ENCODE measurements around the gene OSBPL2. TPM values are rescaled to one million over a fixed set of nuclear protein-coding genes. Genes with fewer than 3 reads are reported as not detected.
A peak's percentile ranks its signal among the peaks of the same experiment; 100 is the strongest.

The OSBPL2 gene
- total and polyA plus RNA-seq, 9 of the 15 experiments (the other 6 are each of a cell fraction or from before 2014, with no cell fraction given), result 2.5 to 25.6 (median 14.1) TPM

- POLR2A ChIA-PET, result interaction anchor here (0.6 to 0.9 kb wide), 3 partner anchors 14 to 171 kb away, joined by 3 to 4 read pairs (median 3); no protein-coding TSS in a partner anchor
- TF ChIP-seq MCM7 (IDR thresholded peaks at IDR 0.05) (no peak), HDAC3 (IDR thresholded peaks at IDR 0.05; ENCODE audit: borderline replicate concordance, partially characterized antibody) (no peak), KAT2B (IDR thresholded peaks at IDR 0.05; ENCODE audit: low read depth, low read length) (no peak), ZNF253 (CRISPR knock-in tag; conservative IDR thresholded peaks at IDR 0.05) (no peak), HMG20A (CRISPR knock-in tag; conservative IDR thresholded peaks at IDR 0.05) (no peak)
- CTCF ChIA-PET (ENCODE audit: low intra/inter-chr PET ratio), result no interaction called here
- ATAC-seq (no peak), DNase-seq (ENCODE audit: extremely low read depth in 1 of 4, low spot score in 3 of 4) (no peak), FAIRE-seq (no peak)
- H3K27ac ChIP-seq (ENCODE audit: extremely low read depth, low read depth, low read length), result no peak overlapping the region
- H3K9ac ChIP-seq (ENCODE audit: insufficient read depth in 1 of 2, low read depth in 2 of 2, low read length in 2 of 2), result peak overlapping the region in 1 of 2 experiments; percentile 14; a peak in 1 of 4 replicates
- no peaks in the 10 kb centered on the region for H3K9me3 ChIP-seq (replicated peaks; ENCODE audit: control insufficient read depth, insufficient read depth, low read depth, low read length)
- H3K4me3 ChIP-seq, result no peak overlapping the region
- H3K9me1 ChIP-seq (ENCODE audit: control insufficient read depth, insufficient read depth, low read length), result no peaks in the 10 kb centered on the region
- peaks cover 55% of the 10 kb centered on the region for H3K79me2 ChIP-seq (ENCODE audit: control insufficient read depth, insufficient read depth, low read length)
- intact Hi-C loops (cut with micrococcal nuclease) (no loop called here), in situ Hi-C loops (cut with MboI) (no loop called here)
- H3K36me3 ChIP-seq (ENCODE audit: control insufficient read depth, insufficient read depth, low read length), result peaks cover 68% of the 10 kb centered on the region; the same call in 2 of the 3 replicates
- no peak overlapping the region for H2AFZ ChIP-seq (ENCODE audit: low read depth, low read length)
- H3K4me1 ChIP-seq (replicated peaks in 1 of 2; ENCODE audit: control insufficient read depth in 2 of 2, insufficient read depth in 2 of 2, low read length in 2 of 2), result peaks cover 9 to 16% of the 10 kb centered on the region in 2 experiments; a peak in 3 of 5 replicates
- WGBS (ENCODE audit: insufficient coverage, low coverage, missing lambda C conversion rate), result 85% methylated on average over 21 of the region's 25 CpGs
- no peaks in the 10 kb centered on the region for H3K27me3 ChIP-seq (ENCODE audit: control insufficient read depth in 2 of 2, insufficient read depth in 2 of 2, low read length in 2 of 2)
- BruUV-seq (replicated peaks), result no TSS peak
- H3K4me2 ChIP-seq (ENCODE audit: insufficient read depth, low read length), result no peak overlapping the region
- H4K20me1 ChIP-seq (replicated peaks; ENCODE audit: control insufficient read depth, insufficient read depth, low read length), result peaks cover 14% of the 10 kb centered on the region
Measured at GRCh38 chr20:62190639-62191411, 47.5 kb upstream of the OSBPL2 start.

All from K562 (cell line).